Mesodermal cell (in vitro differentiated cells): Measurements from ENCODE around the gene SUSD6.
"Not testable (repeated sequence)": the region's sequence is repeated elsewhere in the genome, so short reads cannot be mapped to it uniquely, and the experiment has no call there.

Source experiments
- H3K27ac ChIP-seq: 2 replicates; pipeline ENCODE4 v1.7.0; 2013; ENCODE audit warnings: mild to moderate bottlenecking, low read depth, low read length, moderate library complexity; ENCODE audit not compliant: severe bottlenecking
- H3K36me3 ChIP-seq: 2 replicates; pipeline ENCODE4 v1.7.1; 2013; ENCODE audit warnings: mild to moderate bottlenecking, low read length, moderate library complexity; ENCODE audit not compliant: control insufficient read depth, insufficient read depth
- H3K4me1 ChIP-seq: one replicate; pipeline ENCODE4 v1.7.1; 2013; ENCODE audit warnings: mild to moderate bottlenecking, low read length; ENCODE audit not compliant: insufficient read depth, control insufficient read depth, poor library complexity, severe bottlenecking
- H3K4me3 ChIP-seq: 2 replicates; pipeline ENCODE4 v1.7.0; 2013; ENCODE audit warnings: low read length, control low read depth, mild to moderate bottlenecking; ENCODE audit not compliant: insufficient read depth, poor library complexity, severe bottlenecking; ENCODE audit errors: extremely low read depth
- H3K9me3 ChIP-seq: 2 replicates; pipeline ENCODE4 v1.7.1; 2013; ENCODE audit warnings: mild to moderate bottlenecking, low read length, moderate library complexity; ENCODE audit not compliant: control insufficient read depth
- WGBS, 2 experiments: methylation state at CpG; one replicate each; pipeline ENCODE4 v1.1.5; 2013; ENCODE audit warnings: missing lambda C conversion rate in 2 of 2; ENCODE audit not compliant: insufficient coverage in 2 of 2; 5-methylcytosine and 5-hydroxymethylcytosine counted together

SUSD6 gene

GRCh38 chr14:69696204-69696527 lies 84.8 kb downstream of the SUSD6 start:
- Histone ChIP-seq H3K4me1 (peaks cover 15% of the 10 kb centered on the region), H3K27ac (no peak overlapping the region)

GRCh38 chr14:69696633-69697557 lies 85.5 kb downstream of the SUSD6 start:
- H3K4me1 ChIP-seq, result peaks cover 17% of the 10 kb centered on the region

More at GRCh38 chr14:69696204-69696527, 84.8 kb downstream of the SUSD6 start:
- Histone ChIP-seq H3K36me3 (no peaks in the 10 kb centered on the region), H3K9me3 (no peaks in the 10 kb centered on the region), H3K4me3 (no peak overlapping the region)

DNA sequence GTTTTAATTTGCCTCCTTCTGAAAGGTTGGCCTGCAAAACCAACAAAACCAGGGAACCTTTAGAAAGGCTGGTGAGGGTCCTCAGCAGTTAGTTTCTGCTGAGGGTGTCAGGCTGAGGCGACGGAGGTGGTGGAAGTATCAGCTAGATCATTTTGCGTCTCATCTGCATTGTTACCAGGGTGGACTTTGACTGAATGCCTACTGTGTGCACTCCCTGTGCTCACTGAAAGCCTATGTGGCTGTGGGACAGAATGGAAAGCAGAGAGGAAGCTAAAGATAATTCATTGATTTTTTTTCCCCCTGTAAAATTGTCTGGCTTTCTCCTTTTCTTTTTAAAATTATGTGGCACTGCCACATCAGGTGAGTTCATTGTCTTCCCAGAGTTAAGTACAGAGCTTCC lies 87.2 kb downstream of the SUSD6 start:
- Histone ChIP-seq H3K36me3 (no peaks in the 10 kb centered on the region), H3K9me3 (no peaks in the 10 kb centered on the region), H3K27ac (no peak overlapping the region), H3K4me1 (peaks cover 21% of the 10 kb centered on the region), H3K4me3 (no peak overlapping the region)
- 84 to 92% methylated on average over 3 of the region's 3 CpGs for whole genome bisulfite sequencing, 2 experiments

More at GRCh38 chr14:69696633-69697557, 85.5 kb downstream of the SUSD6 start:
- Histone ChIP-seq H3K4me3 (no peak overlapping the region), H3K27ac (peak overlapping the region; percentile 37), H3K9me3 (no peaks in the 10 kb centered on the region), H3K36me3 (no peaks in the 10 kb centered on the region)
- 91 to 95% methylated on average over 4 to 6 of the region's 8 CpGs for WGBS, 2 experiments

GRCh38 chr14:69699243-69699642 lies 87.8 kb downstream of the SUSD6 start:
- not testable (repeated sequence) for H3K27ac ChIP-seq, H3K36me3 ChIP-seq, H3K9me3 ChIP-seq, H3K4me3 ChIP-seq
- 91 to 92% methylated on average over 6 of the region's 6 CpGs for WGBS, 2 experiments
- peaks cover 21% of the 10 kb centered on the region for H3K4me1 ChIP-seq

DNA sequence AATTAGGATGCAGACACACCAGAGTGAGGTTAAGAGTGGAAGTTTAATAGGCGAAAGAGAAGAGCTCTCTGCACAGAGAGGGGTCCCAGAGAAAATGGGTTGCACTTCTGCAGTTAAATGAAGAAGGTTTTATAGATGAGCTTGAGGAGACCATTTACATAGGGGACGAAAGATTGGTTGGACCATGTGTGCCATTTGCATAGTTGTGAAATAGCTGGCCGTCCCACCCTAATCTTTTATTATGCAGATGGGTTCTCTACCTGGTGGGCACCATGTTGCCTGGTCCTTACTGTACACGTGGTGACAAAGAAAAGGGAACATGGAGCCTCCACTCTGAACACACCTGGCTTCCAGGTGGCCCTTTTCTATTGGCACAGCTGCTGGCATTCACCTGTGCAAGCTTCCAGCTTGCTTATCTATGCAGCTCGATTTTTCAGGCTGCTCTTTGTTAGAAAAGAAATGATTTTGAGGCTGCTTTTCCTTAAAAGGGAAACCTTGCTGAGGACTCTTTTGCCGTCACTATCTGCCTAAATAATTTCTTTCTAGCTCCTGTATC lies 88.4 kb downstream of the SUSD6 start:
- Histone ChIP-seq H3K27ac (no peak overlapping the region), H3K36me3 (peaks cover 4% of the 10 kb centered on the region), H3K4me1 (peaks cover 21% of the 10 kb centered on the region), H3K4me3 (no peak overlapping the region), H3K9me3 (no peaks in the 10 kb centered on the region)
- WGBS, 2 experiments, result 77 to 80% methylated on average over 4 to 5 of the region's 6 CpGs

DNA sequence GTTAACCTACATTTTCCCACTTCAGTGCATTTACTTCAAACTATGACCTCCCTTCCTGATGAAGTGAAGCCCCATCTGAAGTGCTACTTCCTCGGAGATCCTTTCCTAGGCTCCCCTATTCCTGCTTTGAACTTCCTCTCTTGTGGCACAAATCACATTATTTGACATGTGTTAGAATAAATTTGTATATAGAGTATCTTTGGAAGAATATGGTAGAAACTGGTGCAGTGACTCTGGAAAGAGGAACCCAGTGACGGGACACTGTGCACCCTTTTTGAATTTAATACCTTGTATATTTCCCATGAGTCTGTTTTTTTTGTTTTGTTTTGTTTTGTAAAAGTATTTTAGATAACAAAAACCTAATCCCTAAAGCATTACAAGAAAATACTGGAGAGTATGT lies 89.2 kb downstream of the SUSD6 start:
- Histone ChIP-seq H3K27ac (no peak overlapping the region), H3K9me3 (no peaks in the 10 kb centered on the region), H3K4me1 (peaks cover 18% of the 10 kb centered on the region), H3K36me3 (peaks cover 4% of the 10 kb centered on the region), H3K4me3 (no peak overlapping the region)
- WGBS, 2 experiments, result 100% methylated on average over 1 of the region's 2 CpGs; no CpG with 5 or more reads in 1 of the 2 experiments

- Histone ChIP-seq H3K36me3 (peaks cover 4% of the 10 kb centered on the region), H3K4me1 (peaks cover 11% of the 10 kb centered on the region), H3K4me3 (no peak overlapping the region), H3K27ac (no peak overlapping the region), H3K9me3 (no peaks in the 10 kb centered on the region)
- WGBS, 2 experiments, result 84 to 94% methylated on average over 4 of the region's 4 CpGs
Measured at GRCh38 chr14:69701291-69701690, 89.9 kb downstream of the SUSD6 start.

- H3K4me1 ChIP-seq, result peaks cover 8% of the 10 kb centered on the region
- 80 to 94% methylated on average over 1 to 3 of the region's 3 CpGs for WGBS, 2 experiments
- H3K4me3 ChIP-seq, result no peak overlapping the region
- no peaks in the 10 kb centered on the region for H3K9me3 ChIP-seq
- peaks cover 4% of the 10 kb centered on the region for H3K36me3 ChIP-seq
- H3K27ac ChIP-seq, result peak overlapping the region; percentile 5
Measured at GRCh38 chr14:69701857-69702256, 90.5 kb downstream of the SUSD6 start.

DNA sequence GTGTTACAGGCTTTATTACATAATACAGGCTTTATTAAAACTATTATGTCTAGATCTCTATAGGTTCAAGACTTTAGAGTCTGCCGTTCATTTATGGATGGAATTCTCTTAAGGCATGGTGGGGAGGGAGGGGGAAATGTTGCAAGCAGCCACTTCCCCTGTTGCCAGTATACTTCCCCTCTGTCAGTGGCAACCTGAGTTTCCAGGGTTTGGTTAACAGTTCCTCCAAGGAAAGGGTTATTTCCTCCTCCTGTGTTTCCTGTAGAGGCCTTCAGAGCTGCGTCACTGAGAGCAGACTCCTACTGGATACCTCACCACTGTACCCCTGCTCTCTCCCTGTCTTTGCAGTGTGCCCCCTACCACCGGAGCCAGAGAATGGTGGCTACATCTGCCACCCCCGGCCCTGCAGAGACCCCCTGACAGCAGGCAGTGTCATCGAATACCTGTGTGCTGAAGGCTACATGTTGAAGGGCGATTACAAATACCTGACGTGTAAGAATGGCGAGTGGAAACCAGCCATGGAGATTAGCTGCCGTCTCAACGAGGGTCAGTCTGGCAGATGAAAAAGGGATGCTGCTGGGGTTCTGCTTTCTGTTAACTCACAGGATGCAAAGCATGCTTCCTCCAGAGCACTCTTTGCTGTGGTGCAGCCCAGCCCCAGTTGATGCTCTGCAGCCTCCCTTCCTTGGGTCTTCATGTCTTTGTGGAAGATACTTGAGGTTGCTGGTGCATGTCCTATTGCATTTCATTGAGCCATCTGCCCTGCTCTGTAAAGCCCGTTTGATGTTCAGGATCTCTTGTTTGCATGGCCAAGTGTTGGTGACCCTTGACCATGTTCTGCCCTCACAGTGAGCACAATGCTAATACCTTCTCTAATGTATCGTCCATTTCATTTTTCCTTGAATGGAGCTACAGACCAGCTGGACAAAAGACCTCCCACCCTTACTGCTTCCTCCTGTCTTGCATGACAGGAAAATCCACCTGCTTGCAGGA lies 91.9 kb downstream of the SUSD6 start:
- 95 to 96% methylated on average over 10 to 11 of the region's 12 CpGs for WGBS, 2 experiments
- Histone ChIP-seq H3K4me1 (peaks cover 7% of the 10 kb centered on the region), H3K36me3 (peaks cover 7% of the 10 kb centered on the region)

DNA sequence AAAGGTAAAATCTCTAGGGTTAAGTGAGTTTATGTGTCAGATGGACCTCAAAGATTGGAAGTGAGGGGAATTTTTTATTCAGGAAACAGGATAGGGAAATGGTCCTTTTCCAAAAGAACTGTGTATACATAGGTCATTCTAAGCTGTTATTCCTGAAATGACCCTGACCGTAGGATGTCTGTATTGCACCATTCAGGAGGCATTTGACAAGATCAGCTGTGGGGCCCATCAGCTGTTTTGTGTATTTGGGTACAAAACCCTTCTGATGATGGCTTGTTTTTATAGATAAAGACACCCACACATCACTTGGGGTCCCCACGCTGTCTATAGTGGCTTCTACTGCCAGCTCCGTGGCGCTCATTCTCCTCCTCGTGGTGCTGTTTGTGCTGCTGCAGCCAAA lies 92.9 kb downstream of the SUSD6 start:
- H3K27ac ChIP-seq, result no peak overlapping the region
- 88 to 94% methylated on average over 4 to 5 of the region's 5 CpGs for WGBS, 2 experiments
- H3K9me3 ChIP-seq, result no peaks in the 10 kb centered on the region
- peaks cover 6% of the 10 kb centered on the region for H3K4me1 ChIP-seq
- no peak overlapping the region for H3K4me3 ChIP-seq
- H3K36me3 ChIP-seq, result peaks cover 11% of the 10 kb centered on the region

More for the DNA sequence above, 91.9 kb downstream of the SUSD6 start:
- Histone ChIP-seq H3K27ac (no peak overlapping the region), H3K9me3 (no peaks in the 10 kb centered on the region), H3K4me3 (no peak overlapping the region)
